GM12878 (cell line): ENCODE data around the gene CYB5R2.
"Not testable (repeated sequence)": the region's sequence is repeated elsewhere in the genome, so short reads cannot be mapped to it uniquely, and the experiment has no call there.

Experiments
- ASH2L ChIP-seq: fragments of 300-600, 200-600 bp; sonication (generic); IDR thresholded peaks from 2 replicates; pipeline ENCODE4 v1.6.1; 2017; ENCODE audit warnings: low read depth, mild to moderate bottlenecking, borderline replicate concordance
- CEBPB ChIP-seq, 2 experiments: fragments of 150-350 bp in 1 of 2; IDR thresholded peaks; 2 replicates each; pipeline ENCODE4 v1.6.1; 2012 to 2014; ENCODE audit warnings: low read depth in 2 of 2, low read length in 2 of 2, borderline replicate concordance in 1 of 2, inconsistent platforms in 1 of 2
- TBL1XR1 ChIP-seq: IDR thresholded peaks from 2 replicates; pipeline ENCODE4 v1.6.1; 2012; ENCODE audit warnings: low read depth, low read length, improper control_type of control experiment
- YY1 ChIP-seq: IDR thresholded peaks from 2 replicates; pipeline ENCODE4 v1.6.1; 2011; ENCODE audit warnings: low read depth, mild to moderate bottlenecking, low read length
- ZNF207 ChIP-seq: fragments of 450-650 bp; IDR thresholded peaks from 2 replicates; pipeline ENCODE4 v1.6.1; 2014; ENCODE audit warnings: antibody characterized with exemption, mild to moderate bottlenecking, borderline replicate concordance
- ZSCAN29 ChIP-seq: fragments of 450-650 bp; IDR thresholded peaks from 2 replicates; pipeline ENCODE4 v1.6.1; 2017; ENCODE audit warnings: mild to moderate bottlenecking, moderate library complexity
- TF ChIP-seq, protein P1 (sequence below): IDR thresholded peaks from 2 replicates; pipeline ENCODE4 v1.6.1; 2012; ENCODE audit warnings: low read depth, low read length, improper control_type of control experiment
- TF ChIP-seq, protein P2 (sequence below), 3 experiments: IDR thresholded peaks in 2 of 3; conservative IDR thresholded peaks in 1 of 3; 2 replicates each; pipeline ENCODE4 v1.5.1; 2011; ENCODE audit warnings: low read depth in 3 of 3, low read length in 3 of 3, mild to moderate bottlenecking in 3 of 3, control low read depth in 2 of 3, moderate library complexity in 2 of 3, inconsistent platforms in 1 of 3, mixed read lengths in 1 of 3; ENCODE audit not compliant: control insufficient read depth in 2 of 3, insufficient read depth in 1 of 3; ENCODE audit errors: extremely low read depth in 1 of 3
- TF ChIP-seq, protein P3 (sequence below): fragments of 450-650 bp; IDR thresholded peaks from 2 replicates; pipeline ENCODE4 v1.6.1; 2017; ENCODE audit warnings: mild to moderate bottlenecking

DNA sequence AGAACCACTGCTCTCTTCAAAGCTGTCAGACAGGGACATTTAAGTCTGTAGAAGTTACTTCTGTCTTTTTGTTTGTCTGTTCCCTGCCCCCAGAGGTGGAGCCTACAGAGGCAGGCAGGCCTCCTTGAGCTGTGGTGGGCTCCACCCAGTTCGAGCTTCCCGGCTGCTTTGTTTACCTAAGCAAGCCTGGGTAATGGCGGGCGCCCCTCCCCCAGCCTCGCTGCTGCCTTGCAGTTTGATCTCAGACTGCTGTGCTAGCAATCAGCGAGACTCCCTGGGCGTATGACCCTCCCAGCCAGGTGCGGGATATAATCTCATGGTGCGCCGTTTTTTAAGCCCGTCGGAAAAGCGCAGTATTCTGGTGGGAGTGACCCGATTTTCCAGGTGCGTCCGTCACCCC lies 9.8 kb downstream of the CYB5R2 start:
- not testable (repeated sequence) for TF ChIP-seq ZNF207; ZSCAN29; TBL1XR1; ASH2L; YY1; CEBPB (IDR thresholded peaks at IDR 0.05; ENCODE audit: borderline replicate concordance in 1 of 2, low read depth in 2 of 2, low read length in 2 of 2)
- TF ChIP-seq, protein P1, sequence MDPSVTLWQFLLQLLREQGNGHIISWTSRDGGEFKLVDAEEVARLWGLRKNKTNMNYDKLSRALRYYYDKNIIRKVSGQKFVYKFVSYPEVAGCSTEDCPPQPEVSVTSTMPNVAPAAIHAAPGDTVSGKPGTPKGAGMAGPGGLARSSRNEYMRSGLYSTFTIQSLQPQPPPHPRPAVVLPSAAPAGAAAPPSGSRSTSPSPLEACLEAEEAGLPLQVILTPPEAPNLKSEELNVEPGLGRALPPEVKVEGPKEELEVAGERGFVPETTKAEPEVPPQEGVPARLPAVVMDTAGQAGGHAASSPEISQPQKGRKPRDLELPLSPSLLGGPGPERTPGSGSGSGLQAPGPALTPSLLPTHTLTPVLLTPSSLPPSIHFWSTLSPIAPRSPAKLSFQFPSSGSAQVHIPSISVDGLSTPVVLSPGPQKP = not testable (repeated sequence)
- TF ChIP-seq, protein P2, sequence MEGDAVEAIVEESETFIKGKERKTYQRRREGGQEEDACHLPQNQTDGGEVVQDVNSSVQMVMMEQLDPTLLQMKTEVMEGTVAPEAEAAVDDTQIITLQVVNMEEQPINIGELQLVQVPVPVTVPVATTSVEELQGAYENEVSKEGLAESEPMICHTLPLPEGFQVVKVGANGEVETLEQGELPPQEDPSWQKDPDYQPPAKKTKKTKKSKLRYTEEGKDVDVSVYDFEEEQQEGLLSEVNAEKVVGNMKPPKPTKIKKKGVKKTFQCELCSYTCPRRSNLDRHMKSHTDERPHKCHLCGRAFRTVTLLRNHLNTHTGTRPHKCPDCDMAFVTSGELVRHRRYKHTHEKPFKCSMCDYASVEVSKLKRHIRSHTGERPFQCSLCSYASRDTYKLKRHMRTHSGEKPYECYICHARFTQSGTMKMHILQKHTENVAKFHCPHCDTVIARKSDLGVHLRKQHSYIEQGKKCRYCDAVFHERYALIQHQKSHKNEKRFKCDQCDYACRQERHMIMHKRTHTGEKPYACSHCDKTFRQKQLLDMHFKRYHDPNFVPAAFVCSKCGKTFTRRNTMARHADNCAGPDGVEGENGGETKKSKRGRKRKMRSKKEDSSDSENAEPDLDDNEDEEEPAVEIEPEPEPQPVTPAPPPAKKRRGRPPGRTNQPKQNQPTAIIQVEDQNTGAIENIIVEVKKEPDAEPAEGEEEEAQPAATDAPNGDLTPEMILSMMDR (IDR thresholded peaks at IDR 0.05 in 2 of 3, conservative IDR thresholded peaks at IDR 0.05 in 1 of 3; ENCODE audit: control insufficient read depth in 2 of 3, extremely low read depth in 1 of 3, insufficient read depth in 1 of 3, low read depth in 3 of 3, low read length in 3 of 3) = not testable (repeated sequence)
- TF ChIP-seq, protein P3, sequence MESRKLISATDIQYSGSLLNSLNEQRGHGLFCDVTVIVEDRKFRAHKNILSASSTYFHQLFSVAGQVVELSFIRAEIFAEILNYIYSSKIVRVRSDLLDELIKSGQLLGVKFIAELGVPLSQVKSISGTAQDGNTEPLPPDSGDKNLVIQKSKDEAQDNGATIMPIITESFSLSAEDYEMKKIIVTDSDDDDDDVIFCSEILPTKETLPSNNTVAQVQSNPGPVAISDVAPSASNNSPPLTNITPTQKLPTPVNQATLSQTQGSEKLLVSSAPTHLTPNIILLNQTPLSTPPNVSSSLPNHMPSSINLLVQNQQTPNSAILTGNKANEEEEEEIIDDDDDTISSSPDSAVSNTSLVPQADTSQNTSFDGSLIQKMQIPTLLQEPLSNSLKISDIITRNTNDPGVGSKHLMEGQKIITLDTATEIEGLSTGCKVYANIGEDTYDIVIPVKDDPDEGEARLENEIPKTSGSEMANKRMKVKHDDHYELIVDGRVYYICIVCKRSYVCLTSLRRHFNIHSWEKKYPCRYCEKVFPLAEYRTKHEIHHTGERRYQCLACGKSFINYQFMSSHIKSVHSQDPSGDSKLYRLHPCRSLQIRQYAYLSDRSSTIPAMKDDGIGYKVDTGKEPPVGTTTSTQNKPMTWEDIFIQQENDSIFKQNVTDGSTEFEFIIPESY = not testable (repeated sequence)
